OCI-LY1 (cell line): Measurements from ENCODE around the gene PIAS3.
A peak's percentile ranks its signal among the peaks of the same experiment; 100 is the strongest.
"Not testable (repeated sequence)": the region's sequence is repeated elsewhere in the genome, so short reads cannot be mapped to it uniquely, and the experiment has no call there.

Experiments used
- H2AFZ ChIP-seq: fragments of 200-600 bp; sonication (generic), shearing (Covaris generic); 2 replicates; pipeline ENCODE4 v1.6.0; 2014; ENCODE audit warnings: antibody characterized with exemption, mild to moderate bottlenecking, low read length
- H3F3A ChIP-seq: fragments of 200-600 bp; sonication (generic), shearing (Covaris generic); 2 replicates; pipeline ENCODE4 v1.6.0; 2014; ENCODE audit warnings: mild to moderate bottlenecking, antibody characterized with exemption, low read length, moderate library complexity; ENCODE audit not compliant: insufficient read depth
- H3K27ac ChIP-seq: fragments of 200-600 bp; sonication (generic); 2 replicates; pipeline ENCODE4 v1.5.1; 2014; ENCODE audit warnings: low read length, mixed run types, mild to moderate bottlenecking, low read depth; ENCODE audit not compliant: poor library complexity, severe bottlenecking
- H3K27me3 ChIP-seq: fragments of 200-600 bp; sonication (generic); 2 replicates; pipeline ENCODE4 v1.6.0; 2014; ENCODE audit warnings: antibody characterized with exemption, mild to moderate bottlenecking, low read length, moderate library complexity; ENCODE audit not compliant: insufficient read depth
- H3K36me3 ChIP-seq: fragments of 200-600 bp; sonication (generic); 2 replicates; pipeline ENCODE4 v1.6.1; 2014; ENCODE audit warnings: mild to moderate bottlenecking, antibody characterized with exemption, low read length, moderate library complexity, mixed read lengths; ENCODE audit not compliant: insufficient read depth
- H3K4me1 ChIP-seq: fragments of 200-600 bp; sonication (generic); 2 replicates; pipeline ENCODE4 v1.5.1; 2014; ENCODE audit warnings: mild to moderate bottlenecking, low read length, moderate library complexity; ENCODE audit not compliant: insufficient read depth, severe bottlenecking
- H3K4me2 ChIP-seq: fragments of 200-600 bp; sonication (generic), shearing (Covaris generic); 2 replicates; pipeline ENCODE4 v1.6.1; 2014; ENCODE audit warnings: low read length
- H3K4me3 ChIP-seq: fragments of 200-600 bp; sonication (generic); 2 replicates; pipeline ENCODE4 v1.5.1; 2014; ENCODE audit warnings: low read length, low read depth, mild to moderate bottlenecking, mixed read lengths; ENCODE audit not compliant: poor library complexity, severe bottlenecking
- H3K79me2 ChIP-seq: fragments of 200-600 bp; shearing (Covaris generic); 2 replicates; pipeline ENCODE4 v1.6.1; 2016; ENCODE audit warnings: mixed run types, low read length, mixed read lengths; ENCODE audit not compliant: insufficient read depth
- H3K9ac ChIP-seq: fragments of 200-600 bp; sonication (generic), shearing (Covaris generic); 2 replicates; pipeline ENCODE4 v1.6.1; 2014; ENCODE audit warnings: mild to moderate bottlenecking, low read length, mixed read lengths
- H3K9me2 ChIP-seq: fragments of 200-600 bp; sonication (generic), shearing (Covaris generic); 2 replicates; pipeline ENCODE4 v1.6.1; 2014; ENCODE audit warnings: low read depth, mild to moderate bottlenecking, low read length, mixed read lengths
- H3K9me3 ChIP-seq: fragments of 200-600 bp; shearing (Covaris generic); 2 replicates; pipeline ENCODE4 v1.6.1; 2014; ENCODE audit warnings: low read length, mixed read lengths
- H4K20me1 ChIP-seq: fragments of 200-600 bp; sonication (generic), shearing (Covaris generic); 2 replicates; pipeline ENCODE4 v1.6.0; 2016; ENCODE audit warnings: mild to moderate bottlenecking, low read length; ENCODE audit not compliant: insufficient read depth
- EZH2 ChIP-seq: fragments of 200-600 bp; sonication (generic), shearing (Covaris generic); IDR thresholded peaks from 2 replicates; pipeline ENCODE4 v1.8.0; 2017; ENCODE audit warnings: borderline replicate concordance, mixed run types, mild to moderate bottlenecking, antibody characterized with exemption, low read length, moderate library complexity, mixed read lengths
- TF ChIP-seq, protein P1 (sequence below): fragments of 200-600 bp; sonication (generic), shearing (Covaris generic); IDR thresholded peaks from 2 replicates; pipeline ENCODE4 v1.5.1; 2017; ENCODE audit warnings: mild to moderate bottlenecking, antibody characterized with exemption, low read length, moderate library complexity, mixed read lengths

PIAS3 gene

GRCh38 chr1:145823565-145824498 is 35.0 kb downstream of the PIAS3 start, which contains the start of the genes POLR3C and RNF115:
TSS of gene POLR3C (plus strand) at chr1:145824200. CDS start at chr1:145825777, 1,577 bp downstream.
TSS of gene RNF115 (minus strand) at chr1:145824095. CDS start at chr1:145823873, 222 bp downstream.
- H3K27ac ChIP-seq = peak within 1 kb of the TSS; percentile 40

GRCh38 chr1:145822779-145823331 is 36.0 kb downstream of the PIAS3 start:
- peaks cover 21% of the 10 kb centered on the region for H3K79me2 ChIP-seq
- not testable (repeated sequence) for H3K9me3 ChIP-seq, H3F3A ChIP-seq, H3K27ac ChIP-seq, H3K27me3 ChIP-seq, H3K9me2 ChIP-seq, H4K20me1 ChIP-seq, H3K9ac ChIP-seq, H2AFZ ChIP-seq
- peak overlapping the region; percentile 95 for H3K4me3 ChIP-seq
- peak overlapping the region; percentile 34; the same call in 1 of the 2 replicates for H3K4me2 ChIP-seq
- H3K36me3 ChIP-seq = peaks cover 26% of the 10 kb centered on the region
- H3K4me1 ChIP-seq = peaks cover 14% of the 10 kb centered on the region

More at GRCh38 chr1:145823565-145824498, 35.0 kb downstream of the PIAS3 start, which contains the start of the genes POLR3C and RNF115:
- Histone ChIP-seq H3F3A (no peaks in the 10 kb centered on the region), H2AFZ (peak within 1 kb of the TSS; percentile 38; the same call in 1 of the 2 replicates), H3K4me3 (peak within 1 kb of the TSS; percentile 95), H3K79me2 (peaks cover 21% of the 10 kb centered on the region), H3K4me1 (peaks cover 14% of the 10 kb centered on the region), H3K27me3 (no peaks in the 10 kb centered on the region), H3K9me2 (no peaks in the 10 kb centered on the region), H3K36me3 (peaks cover 35% of the 10 kb centered on the region), H4K20me1 (no peaks in the 10 kb centered on the region), H3K4me2 (peak within 1 kb of the TSS; percentile 86), H3K9me3 (no peaks in the 10 kb centered on the region), H3K9ac (peak within 1 kb of the TSS; percentile 89)
- no peak for TF ChIP-seq EZH2
- TF ChIP-seq, protein P1, sequence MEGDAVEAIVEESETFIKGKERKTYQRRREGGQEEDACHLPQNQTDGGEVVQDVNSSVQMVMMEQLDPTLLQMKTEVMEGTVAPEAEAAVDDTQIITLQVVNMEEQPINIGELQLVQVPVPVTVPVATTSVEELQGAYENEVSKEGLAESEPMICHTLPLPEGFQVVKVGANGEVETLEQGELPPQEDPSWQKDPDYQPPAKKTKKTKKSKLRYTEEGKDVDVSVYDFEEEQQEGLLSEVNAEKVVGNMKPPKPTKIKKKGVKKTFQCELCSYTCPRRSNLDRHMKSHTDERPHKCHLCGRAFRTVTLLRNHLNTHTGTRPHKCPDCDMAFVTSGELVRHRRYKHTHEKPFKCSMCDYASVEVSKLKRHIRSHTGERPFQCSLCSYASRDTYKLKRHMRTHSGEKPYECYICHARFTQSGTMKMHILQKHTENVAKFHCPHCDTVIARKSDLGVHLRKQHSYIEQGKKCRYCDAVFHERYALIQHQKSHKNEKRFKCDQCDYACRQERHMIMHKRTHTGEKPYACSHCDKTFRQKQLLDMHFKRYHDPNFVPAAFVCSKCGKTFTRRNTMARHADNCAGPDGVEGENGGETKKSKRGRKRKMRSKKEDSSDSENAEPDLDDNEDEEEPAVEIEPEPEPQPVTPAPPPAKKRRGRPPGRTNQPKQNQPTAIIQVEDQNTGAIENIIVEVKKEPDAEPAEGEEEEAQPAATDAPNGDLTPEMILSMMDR = no peak

- not testable (repeated sequence) for H3K9ac ChIP-seq, H3K27me3 ChIP-seq, H3K36me3 ChIP-seq, H2AFZ ChIP-seq, H3F3A ChIP-seq, H3K79me2 ChIP-seq, H4K20me1 ChIP-seq, H3K9me2 ChIP-seq, H3K27ac ChIP-seq, H3K4me2 ChIP-seq, H3K9me3 ChIP-seq, H3K4me3 ChIP-seq, H3K4me1 ChIP-seq
Measured at GRCh38 chr1:145818095-145818494, 40.8 kb downstream of the PIAS3 start.

DNA sequence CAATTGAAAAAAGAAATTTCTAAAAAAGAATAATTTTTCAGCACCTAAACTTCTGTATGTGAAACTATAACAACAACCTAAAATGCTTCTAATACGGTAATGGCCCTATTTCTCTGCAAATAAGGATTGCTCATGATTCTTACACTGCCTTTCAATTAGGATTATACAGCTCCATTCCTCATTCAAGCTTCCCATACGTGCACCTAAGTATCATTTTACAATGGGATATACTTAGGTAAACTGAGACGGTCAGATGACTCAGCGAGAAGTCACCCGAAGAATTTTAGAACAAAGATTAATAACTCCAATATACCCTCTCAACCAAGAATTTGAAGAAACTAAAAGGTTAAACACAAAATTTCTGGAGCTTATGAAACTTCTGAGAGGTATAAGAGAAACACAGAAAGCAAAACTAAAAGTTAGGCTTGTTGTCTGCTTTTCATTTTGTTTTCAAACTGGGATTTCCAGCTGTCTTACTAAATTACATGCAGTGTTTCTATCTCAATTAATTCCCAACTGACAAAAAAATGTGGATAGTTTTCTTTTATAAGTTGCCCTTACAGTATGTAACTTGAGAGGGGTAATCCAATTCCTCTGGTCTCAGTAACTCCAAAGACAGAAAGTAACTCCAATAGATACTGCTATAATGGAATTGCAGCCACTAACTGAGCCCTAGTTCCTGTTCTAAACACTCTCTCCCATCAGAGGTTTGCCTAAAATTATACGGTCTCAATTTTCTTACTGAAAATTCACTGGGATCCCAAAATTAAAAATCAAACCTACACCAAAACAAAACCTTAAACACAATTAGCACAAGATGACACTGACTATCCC is 45.7 kb downstream of the PIAS3 start:
- not testable (repeated sequence) for H3K4me1 ChIP-seq, H3K9me3 ChIP-seq, H3K9ac ChIP-seq, H3K79me2 ChIP-seq, H2AFZ ChIP-seq, H4K20me1 ChIP-seq, H3K27me3 ChIP-seq, H3K4me2 ChIP-seq, H3K27ac ChIP-seq, H3K9me2 ChIP-seq, H3K4me3 ChIP-seq, H3K36me3 ChIP-seq, H3F3A ChIP-seq
